Panc1 (cell line): ENCODE measurements around the gene DHPS. TPM values are rescaled to one million over a fixed set of nuclear protein-coding genes. Genes with fewer than 3 reads are reported as not detected.
"Not testable (repeated sequence)": the region's sequence is repeated elsewhere in the genome, so short reads cannot be mapped to it uniquely, and the experiment has no call there.

Experiments used
- ATAC-seq: fragments of 200-7000 bp; cut with Tn5 transposase; 2 replicates; pipeline ENCODE4 v1.9.1; 2020; ENCODE audit warnings: mild to moderate bottlenecking, moderate library complexity
- BruUV-seq: library from RNA; stranded (reverse); fragments of 400-500 nt; replicated peaks from 2 replicates; lab custom pipeline; 2021; lab: Mats Ljungman, UMichigan
- CTCF ChIA-PET: fragments of 300-600 bp; sonication (Branson Sonifier 250); formaldehyde crosslinking; loops from one replicate; lab custom pipeline; 2022; ENCODE audit warnings: antibody characterized with exemption; lab: Charles Lee
- POLR2A ChIA-PET: fragments of 300-600 bp; sonication (Branson Sonifier 250); formaldehyde crosslinking; loops from one replicate; lab custom pipeline; 2022; ENCODE audit warnings: antibody characterized with exemption; lab: Charles Lee
- DNase-seq: peaks from one replicate; pipeline ENCODE4 v3.0.0-alpha.2; 2010; ENCODE audit warnings: low read depth, low spot score
- H3K27ac ChIP-seq: 2 replicates; pipeline ENCODE4 v1.5.1; 2011; ENCODE audit warnings: mild to moderate bottlenecking, low read length, inconsistent platforms
- H3K27me3 ChIP-seq: fragments of 200-500 bp; sonication (Bioruptor generic); 2 replicates; pipeline ENCODE4 v1.6.0; 2014; ENCODE audit warnings: low read length, inconsistent platforms; ENCODE audit not compliant: control insufficient read depth, insufficient read depth
- H3K36me3 ChIP-seq: fragments of 200-500 bp; sonication (Bioruptor generic); 2 replicates; pipeline ENCODE4 v1.5.1; 2014; ENCODE audit warnings: inconsistent platforms, mild to moderate bottlenecking, low read length, moderate library complexity; ENCODE audit not compliant: control insufficient read depth, insufficient read depth
- H3K4me1 ChIP-seq: 2 replicates; pipeline ENCODE4 v1.5.1; 2011; ENCODE audit warnings: inconsistent platforms, mild to moderate bottlenecking, low read length, moderate library complexity; ENCODE audit not compliant: control insufficient read depth, insufficient read depth
- H3K4me3 ChIP-seq, 2 experiments: 2 replicates each; pipeline ENCODE4 v1.5.1; 2011 to 2012; ENCODE audit warnings: low read depth in 2 of 2, low read length in 2 of 2, mild to moderate bottlenecking in 2 of 2, inconsistent platforms in 1 of 2, moderate library complexity in 1 of 2
- H3K9me3 ChIP-seq: fragments of 200-500 bp; sonication (Bioruptor generic); 2 replicates; pipeline ENCODE4 v1.5.1; 2014; ENCODE audit warnings: low read depth, mild to moderate bottlenecking, inconsistent platforms, low read length, moderate library complexity; ENCODE audit not compliant: control insufficient read depth, insufficient read depth
- CTCF ChIP-seq: fragments of 450-650 bp; IDR thresholded peaks from 2 replicates; pipeline ENCODE4 v1.5.1; 2017; ENCODE audit warnings: mild to moderate bottlenecking
- POLR2AphosphoS5 ChIP-seq: IDR thresholded peaks from 2 replicates; pipeline ENCODE4 v1.6.1; 2012; ENCODE audit warnings: mild to moderate bottlenecking, low read depth, low read length, moderate library complexity
- REST ChIP-seq, 2 experiments: IDR thresholded peaks; 2 replicates each; pipeline ENCODE4 v1.6.1; 2011 to 2012; ENCODE audit warnings: low read depth in 2 of 2, control low read depth in 1 of 2, low read length in 1 of 2, mild to moderate bottlenecking in 1 of 2, moderate library complexity in 1 of 2; ENCODE audit not compliant: insufficient read depth in 1 of 2
- SIN3A ChIP-seq: IDR thresholded peaks from 2 replicates; pipeline ENCODE4 v1.6.1; 2012; ENCODE audit warnings: low read depth, mild to moderate bottlenecking, low read length, moderate library complexity, borderline replicate concordance; ENCODE audit not compliant: insufficient read depth
- TCF7L2 ChIP-seq: IDR thresholded peaks from 2 replicates; pipeline ENCODE4 v1.6.1; 2011; ENCODE audit warnings: mild to moderate bottlenecking, low read depth, low read length, inconsistent platforms
- in situ Hi-C: cut with HindIII; loops from 2 replicates; pipeline ENCODE4 v1.10.0; 2016; ENCODE audit warnings: low sequenced_read_pairs, low pct_unique_long_range_greater_than_20kb
- intact Hi-C: fragments of 100-400 bp; cut with micrococcal nuclease; formaldehyde crosslinking; loops from one replicate; pipeline ENCODE4 v1.10.0; 2022; ENCODE audit not compliant: unreplicated experiment
- total RNA-seq: library from RNA; stranded (reverse); gene quantifications from one replicate; pipeline ENCODE4 v1.2.1, GENCODE V29; 2021; ENCODE audit not compliant: unreplicated experiment

Gene DHPS
- total RNA-seq, 1 experiment from 2014 or later: 76.9 TPM

GRCh38 chr19:12647047-12647446 lies 34.6 kb downstream of the DHPS start:
- POLR2A ChIA-PET: no interaction called here
- H3K36me3 ChIP-seq: no peaks in the 10 kb centered on the region
- CTCF ChIA-PET: interaction anchor here (0.7 kb wide), 1 partner anchor 182 kb away, joined by 12 read pairs; no protein-coding TSS in a partner anchor
- H3K27me3 ChIP-seq: no peaks in the 10 kb centered on the region
- in situ Hi-C loops (no loop called here), intact Hi-C loops (loop anchor here (5.0 kb wide), 1 partner anchor 95 kb away; the partner anchor contains the start of gene ZNF564)
- H3K4me1 ChIP-seq: no peaks in the 10 kb centered on the region
- BruUV-seq: no TSS peak
- no peak overlapping the region for H3K27ac ChIP-seq
- TF ChIP-seq TCF7L2 (no peak), POLR2AphosphoS5 (no peak), SIN3A (no peak), CTCF (no peak), REST (IDR thresholded peaks at IDR 0.05; ENCODE audit: insufficient read depth in 1 of 2, low read depth in 2 of 2, low read length in 1 of 2) (no peak)
- H3K9me3 ChIP-seq: no peaks in the 10 kb centered on the region
- DNase-seq (no peak), ATAC-seq (no peak)
- H3K4me3 ChIP-seq: no peak overlapping the region

- DNase-seq (no peak), ATAC-seq (no peak)
- ChIA-PET POLR2A (no interaction called here), CTCF (no interaction called here)
- Histone ChIP-seq H3K27ac (no peak overlapping the region), H3K4me3 (no peak overlapping the region), H3K4me1 (no peaks in the 10 kb centered on the region), H3K27me3 (no peaks in the 10 kb centered on the region), H3K36me3 (no peaks in the 10 kb centered on the region), H3K9me3 (no peaks in the 10 kb centered on the region)
- intact Hi-C loops (loop anchor here (5.0 kb wide), 1 partner anchor 94 kb away; the partner anchor contains the start of gene ZNF564), in situ Hi-C loops (no loop called here)
- BruUV-seq: no TSS peak
- TF ChIP-seq SIN3A (no peak), REST (IDR thresholded peaks at IDR 0.05; ENCODE audit: insufficient read depth in 1 of 2, low read depth in 2 of 2, low read length in 1 of 2) (no peak), CTCF (no peak), POLR2AphosphoS5 (no peak), TCF7L2 (no peak)
Observed at GRCh38 chr19:12646551-12646950, 35.1 kb downstream of the DHPS start.

- H3K9me3 ChIP-seq, H3K27me3 ChIP-seq, H3K4me3 ChIP-seq, POLR2A ChIA-PET, H3K4me1 ChIP-seq, intact Hi-C loops, in situ Hi-C loops, BruUV-seq, H3K36me3 ChIP-seq, H3K27ac ChIP-seq, CTCF ChIA-PET, DNase-seq, ATAC-seq: not testable (repeated sequence)
Observed at GRCh38 chr19:12643716-12644115, 38.0 kb downstream of the DHPS start.
